Endothelial cell (in vitro differentiated cells): ENCODE results near the gene PAH. TPM values are rescaled to one million over a fixed set of nuclear protein-coding genes. Genes with fewer than 3 reads are reported as not detected.

Source experiments
- DNase-seq: peaks from one replicate; pipeline ENCODE4 v3.0.0; 2021; ENCODE audit warnings: low spot score
- H3K27ac Mint-ChIP-seq: one replicate; pipeline ENCODE4 v1.8.0; 2021; ENCODE audit warnings: mixed read lengths, inconsistent platforms; ENCODE audit not compliant: unreplicated experiment
- H3K27me3 Mint-ChIP-seq: one replicate; pipeline ENCODE4 v1.8.0; 2021; ENCODE audit warnings: mild to moderate bottlenecking, moderate library complexity, mixed read lengths, inconsistent platforms; ENCODE audit not compliant: unreplicated experiment
- H3K36me3 Mint-ChIP-seq: one replicate; pipeline ENCODE4 v1.8.0; 2021; ENCODE audit warnings: mild to moderate bottlenecking, low read depth, mixed read lengths, inconsistent platforms; ENCODE audit not compliant: unreplicated experiment
- H3K4me1 Mint-ChIP-seq: one replicate; pipeline ENCODE4 v1.8.0; 2021; ENCODE audit warnings: mild to moderate bottlenecking, mixed read lengths, inconsistent platforms; ENCODE audit not compliant: unreplicated experiment
- H3K4me3 Mint-ChIP-seq: one replicate; pipeline ENCODE4 v1.8.0; 2021; ENCODE audit warnings: mild to moderate bottlenecking, mixed read lengths, inconsistent platforms; ENCODE audit not compliant: unreplicated experiment
- H3K9me3 Mint-ChIP-seq: one replicate; pipeline ENCODE4 v1.8.0; 2021; ENCODE audit warnings: mixed read lengths, inconsistent platforms; ENCODE audit not compliant: unreplicated experiment
- total RNA-seq: library from RNA; stranded (reverse); fragmentation: NEBNext Ultra II Directional; extraction: Animal tissue kit (Norgen Biotek cat#: 25700); gene quantifications from one replicate; pipeline ENCODE4 v1.2.1, GENCODE V29; 2021; ENCODE audit not compliant: unreplicated experiment
- TF ChIP-seq, protein P1 (sequence below): fragments of 200-600 bp; sonication (generic); IDR thresholded peaks from one replicate; pipeline ENCODE4 v1.5.0; 2021; ENCODE audit warnings: antibody characterized with exemption; ENCODE audit not compliant: unreplicated experiment

Gene PAH
- total RNA-seq, 1 donor from 2014 or later: not detected

DNA sequence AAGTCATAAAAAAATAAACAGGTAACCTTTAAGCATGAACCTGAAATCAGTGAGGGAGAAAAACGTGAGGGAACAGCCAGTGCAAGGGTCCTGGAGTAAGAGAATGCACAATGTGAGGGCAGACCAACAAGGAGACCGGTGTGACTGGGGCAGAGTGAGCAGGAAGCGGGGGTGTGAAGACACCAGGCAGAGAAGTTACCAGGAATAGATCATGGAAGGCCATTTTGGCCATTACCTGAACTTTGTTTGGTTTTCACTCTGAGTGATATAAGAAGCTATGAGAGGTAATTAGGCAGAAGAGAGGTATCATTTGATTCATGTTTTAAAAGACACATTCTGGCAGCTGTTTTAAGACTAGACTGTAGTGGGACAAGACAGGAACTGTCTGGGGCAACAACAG, 15.0 kb downstream of the PAH start:
- Mint-ChIP-seq H3K4me3 (no peak overlapping the region), H3K9me3 (no peaks in the 10 kb centered on the region), H3K36me3 (no peaks in the 10 kb centered on the region), H3K27ac (no peak overlapping the region), H3K4me1 (no peaks in the 10 kb centered on the region), H3K27me3 (no peaks in the 10 kb centered on the region)
- TF ChIP-seq, protein P1, sequence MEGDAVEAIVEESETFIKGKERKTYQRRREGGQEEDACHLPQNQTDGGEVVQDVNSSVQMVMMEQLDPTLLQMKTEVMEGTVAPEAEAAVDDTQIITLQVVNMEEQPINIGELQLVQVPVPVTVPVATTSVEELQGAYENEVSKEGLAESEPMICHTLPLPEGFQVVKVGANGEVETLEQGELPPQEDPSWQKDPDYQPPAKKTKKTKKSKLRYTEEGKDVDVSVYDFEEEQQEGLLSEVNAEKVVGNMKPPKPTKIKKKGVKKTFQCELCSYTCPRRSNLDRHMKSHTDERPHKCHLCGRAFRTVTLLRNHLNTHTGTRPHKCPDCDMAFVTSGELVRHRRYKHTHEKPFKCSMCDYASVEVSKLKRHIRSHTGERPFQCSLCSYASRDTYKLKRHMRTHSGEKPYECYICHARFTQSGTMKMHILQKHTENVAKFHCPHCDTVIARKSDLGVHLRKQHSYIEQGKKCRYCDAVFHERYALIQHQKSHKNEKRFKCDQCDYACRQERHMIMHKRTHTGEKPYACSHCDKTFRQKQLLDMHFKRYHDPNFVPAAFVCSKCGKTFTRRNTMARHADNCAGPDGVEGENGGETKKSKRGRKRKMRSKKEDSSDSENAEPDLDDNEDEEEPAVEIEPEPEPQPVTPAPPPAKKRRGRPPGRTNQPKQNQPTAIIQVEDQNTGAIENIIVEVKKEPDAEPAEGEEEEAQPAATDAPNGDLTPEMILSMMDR: no peak
- no peak for DNase-seq

DNA sequence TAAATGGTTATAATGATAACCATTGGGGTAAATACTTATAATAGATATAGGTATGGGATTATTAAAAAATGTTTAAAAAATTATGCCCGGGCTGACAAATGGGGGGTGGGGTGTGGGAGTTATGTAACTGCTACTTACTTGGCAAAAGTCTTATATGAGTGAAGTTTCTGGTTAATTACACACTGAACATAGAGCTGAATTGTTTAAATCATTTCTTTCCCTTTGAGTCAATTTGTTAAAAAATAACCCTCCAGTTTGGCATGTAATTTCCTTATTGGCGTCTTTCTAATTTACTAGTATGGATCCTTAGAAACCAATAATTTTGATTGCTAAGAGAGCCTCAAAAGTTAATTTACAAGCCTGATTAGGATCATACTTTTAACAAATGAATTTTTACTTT, 16.7 kb downstream of the PAH start:
- H3K4me3 Mint-ChIP-seq: no peak overlapping the region
- DNase-seq: no peak
- H3K36me3 Mint-ChIP-seq: no peaks in the 10 kb centered on the region
- no peaks in the 10 kb centered on the region for H3K4me1 Mint-ChIP-seq
- H3K27ac Mint-ChIP-seq: no peak overlapping the region
- TF ChIP-seq, protein P1: no peak
- H3K27me3 Mint-ChIP-seq: no peaks in the 10 kb centered on the region
- no peaks in the 10 kb centered on the region for H3K9me3 Mint-ChIP-seq

DNA sequence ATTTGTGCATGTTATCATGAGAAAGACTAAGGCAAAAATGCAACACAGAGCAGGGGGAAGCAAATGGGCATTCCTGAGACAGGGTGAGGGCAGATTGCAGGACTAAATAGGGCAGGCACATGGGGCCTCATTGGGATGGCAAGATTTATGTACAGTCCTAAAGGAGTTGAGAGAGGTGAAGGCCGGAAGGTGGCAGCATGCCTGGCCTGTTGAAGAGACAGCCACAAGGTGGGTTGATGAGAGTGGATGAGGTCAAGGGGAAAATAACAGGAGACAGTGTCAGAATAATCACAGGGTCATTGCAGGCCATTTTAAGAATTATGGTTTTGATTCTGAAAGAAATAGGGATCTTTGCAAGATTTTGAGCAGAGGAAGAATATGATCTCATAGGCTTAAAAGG, 21.0 kb downstream of the PAH start:
- Mint-ChIP-seq H3K4me3 (no peak overlapping the region), H3K4me1 (no peaks in the 10 kb centered on the region), H3K36me3 (no peaks in the 10 kb centered on the region), H3K27ac (no peak overlapping the region), H3K27me3 (no peaks in the 10 kb centered on the region), H3K9me3 (no peaks in the 10 kb centered on the region)
- DNase-seq: no peak
- TF ChIP-seq, protein P1: no peak

DNA sequence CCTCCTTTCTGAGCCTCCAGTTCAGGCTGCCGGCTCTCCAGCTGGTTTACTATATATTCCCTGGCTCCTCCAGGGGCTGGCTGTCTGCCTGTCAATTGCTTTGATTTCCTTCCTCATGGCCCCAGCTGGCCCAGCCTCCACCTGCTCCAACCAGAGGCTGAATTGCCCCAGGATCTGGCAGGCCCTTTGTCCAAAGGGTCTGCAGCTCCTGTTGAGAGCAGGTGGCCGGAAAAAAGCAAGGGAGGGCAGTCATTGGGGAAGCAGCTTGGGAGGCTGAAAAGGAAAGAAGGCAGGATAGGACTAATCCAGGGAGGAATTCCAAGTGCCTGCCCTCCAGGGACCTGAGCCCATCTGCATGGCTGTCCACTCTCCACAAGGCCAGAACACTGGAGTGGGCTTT, 25.3 kb downstream of the PAH start:
- Mint-ChIP-seq H3K4me3 (no peak overlapping the region), H3K9me3 (no peaks in the 10 kb centered on the region), H3K36me3 (no peaks in the 10 kb centered on the region), H3K27ac (no peak overlapping the region), H3K27me3 (peaks cover 5% of the 10 kb centered on the region), H3K4me1 (no peaks in the 10 kb centered on the region)
- no peak for DNase-seq
- TF ChIP-seq, protein P1: no peak

DNA sequence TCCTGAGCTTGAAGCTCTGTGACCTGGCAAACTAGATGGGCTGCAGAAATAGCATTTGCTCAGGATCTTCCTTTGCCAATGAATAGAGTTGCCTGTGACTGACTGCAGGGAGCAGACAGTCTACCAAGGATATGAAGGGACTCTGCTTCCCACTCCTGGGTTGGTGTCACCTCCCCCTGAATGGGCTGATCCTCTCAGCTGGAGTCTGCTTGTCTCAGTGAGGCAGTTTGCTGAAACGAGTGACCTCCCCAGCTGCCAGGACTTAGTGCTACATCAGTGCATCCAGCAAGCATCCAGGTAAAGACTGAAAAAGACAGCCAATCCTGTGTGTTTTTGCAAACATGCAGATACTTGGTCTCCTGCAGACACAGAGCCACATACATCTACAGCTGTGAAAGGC, 28.5 kb downstream of the PAH start:
- no peaks in the 10 kb centered on the region for H3K4me1 Mint-ChIP-seq
- peaks cover 5% of the 10 kb centered on the region for H3K27me3 Mint-ChIP-seq
- H3K36me3 Mint-ChIP-seq: no peaks in the 10 kb centered on the region
- no peak overlapping the region for H3K27ac Mint-ChIP-seq
- H3K4me3 Mint-ChIP-seq: no peak overlapping the region
- H3K9me3 Mint-ChIP-seq: no peaks in the 10 kb centered on the region
- no peak for DNase-seq
- TF ChIP-seq, protein P1: no peak
